OCI-LY7 (cell line): ENCODE data around the gene DIPK1A. TPM values are rescaled to one million over a fixed set of nuclear protein-coding genes. Genes with fewer than 3 reads are reported as not detected.

Experiments
- BruUV-seq: library from RNA; stranded (reverse); fragments of 400-500 nt; replicated peaks from 2 replicates; lab custom pipeline; 2021; lab: Mats Ljungman, UMichigan
- CTCF ChIA-PET: fragments of 300-600 bp; sonication (Branson Sonifier 250); formaldehyde crosslinking; loops from one replicate; lab custom pipeline; 2022; ENCODE audit warnings: antibody characterized with exemption; ENCODE audit not compliant: unreplicated experiment; lab: Charles Lee
- POLR2A ChIA-PET: fragments of 300-600 bp; sonication (Branson Sonifier 250); formaldehyde crosslinking; loops from one replicate; lab custom pipeline; 2022; ENCODE audit warnings: antibody characterized with exemption; lab: Charles Lee
- DNase-seq: peaks from one replicate; pipeline ENCODE4 v3.0.0-alpha.2; 2015; ENCODE audit warnings: low spot score
- H2AFZ ChIP-seq: fragments of 200-600 bp; sonication (generic), shearing (Covaris generic); 2 replicates; pipeline ENCODE4 v1.6.1; 2014; ENCODE audit warnings: mild to moderate bottlenecking, antibody characterized with exemption, low read length, moderate library complexity
- H3K27ac ChIP-seq: fragments of 200-600 bp; sonication (generic); 2 replicates; pipeline ENCODE4 v1.5.1; 2014; ENCODE audit warnings: mixed run types, low read depth, mild to moderate bottlenecking, moderate library complexity, low read length, inconsistent platforms; ENCODE audit not compliant: poor library complexity, severe bottlenecking
- H3K36me3 ChIP-seq: fragments of 200-600 bp; sonication (generic); 2 replicates; pipeline ENCODE4 v1.6.1; 2014; ENCODE audit warnings: mild to moderate bottlenecking, antibody characterized with exemption, low read length, moderate library complexity, mixed read lengths; ENCODE audit not compliant: insufficient read depth
- H3K4me1 ChIP-seq: fragments of 200-600 bp; sonication (generic); 2 replicates; pipeline ENCODE4 v1.5.1; 2014; ENCODE audit warnings: mild to moderate bottlenecking, low read length; ENCODE audit not compliant: insufficient read depth, poor library complexity, severe bottlenecking
- H3K4me2 ChIP-seq: fragments of 200-600 bp; sonication (generic); 2 replicates; pipeline ENCODE4 v1.6.1; 2014; ENCODE audit warnings: mild to moderate bottlenecking, low read length
- H3K4me3 ChIP-seq: fragments of 200-600 bp; sonication (generic); 2 replicates; pipeline ENCODE4 v1.5.1; 2014; ENCODE audit warnings: mild to moderate bottlenecking, low read depth, low read length; ENCODE audit not compliant: poor library complexity, severe bottlenecking
- H3K79me2 ChIP-seq: fragments of 200-600 bp; sonication (generic); 2 replicates; pipeline ENCODE4 v1.6.1; 2016; ENCODE audit warnings: low read depth, mild to moderate bottlenecking, low read length, moderate library complexity, mixed read lengths; ENCODE audit not compliant: insufficient read depth
- H3K9me2 ChIP-seq: fragments of 200-600 bp; sonication (generic); 2 replicates; pipeline ENCODE4 v1.6.1; 2016; ENCODE audit warnings: mild to moderate bottlenecking, low read length, mixed read lengths; ENCODE audit not compliant: insufficient read depth
- H3K9me3 ChIP-seq: fragments of 200-600 bp; sonication (generic); 2 replicates; pipeline ENCODE4 v1.6.1; 2014; ENCODE audit warnings: mild to moderate bottlenecking, mixed run types, low read length, mixed read lengths
- H4K20me1 ChIP-seq: fragments of 200-600 bp; sonication (generic); 2 replicates; pipeline ENCODE4 v1.6.1; 2014; ENCODE audit warnings: mild to moderate bottlenecking, antibody characterized with exemption, low read length, moderate library complexity, mixed read lengths; ENCODE audit not compliant: insufficient read depth
- EZH2phosphoT487 ChIP-seq: fragments of 200-600 bp; sonication (generic); IDR thresholded peaks from 2 replicates; pipeline ENCODE4 v1.6.1; 2018; ENCODE audit warnings: low read depth, borderline replicate concordance, mild to moderate bottlenecking, mixed run types, antibody characterized with exemption, low read length, moderate library complexity, mixed read lengths
- intact Hi-C: fragments of 100-400 bp; cut with micrococcal nuclease; formaldehyde crosslinking; loops from one replicate; pipeline ENCODE4 v1.10.0; 2022; ENCODE audit not compliant: unreplicated experiment
- total RNA-seq, 2 experiments: library from RNA; depleted of rRNA in 1 of 2; stranded (reverse); fragments of >200 nt in 1 of 2; shearing (Covaris generic) in 1 of 2; gene quantifications; 2 replicates each; pipeline ENCODE4 v1.2.3, GENCODE V29; 2014 to 2022
- TF ChIP-seq, protein P1 (sequence below): fragments of 200-600 bp; sonication (generic); conservative IDR thresholded peaks from 2 replicates; pipeline ENCODE4 v1.5.1; 2014; ENCODE audit warnings: mild to moderate bottlenecking, antibody characterized with exemption, low read length, moderate library complexity, mixed read lengths

The DIPK1A gene
- total RNA-seq, 2 experiments from 2014 or later, result 13.0 to 25.4 TPM

DNA sequence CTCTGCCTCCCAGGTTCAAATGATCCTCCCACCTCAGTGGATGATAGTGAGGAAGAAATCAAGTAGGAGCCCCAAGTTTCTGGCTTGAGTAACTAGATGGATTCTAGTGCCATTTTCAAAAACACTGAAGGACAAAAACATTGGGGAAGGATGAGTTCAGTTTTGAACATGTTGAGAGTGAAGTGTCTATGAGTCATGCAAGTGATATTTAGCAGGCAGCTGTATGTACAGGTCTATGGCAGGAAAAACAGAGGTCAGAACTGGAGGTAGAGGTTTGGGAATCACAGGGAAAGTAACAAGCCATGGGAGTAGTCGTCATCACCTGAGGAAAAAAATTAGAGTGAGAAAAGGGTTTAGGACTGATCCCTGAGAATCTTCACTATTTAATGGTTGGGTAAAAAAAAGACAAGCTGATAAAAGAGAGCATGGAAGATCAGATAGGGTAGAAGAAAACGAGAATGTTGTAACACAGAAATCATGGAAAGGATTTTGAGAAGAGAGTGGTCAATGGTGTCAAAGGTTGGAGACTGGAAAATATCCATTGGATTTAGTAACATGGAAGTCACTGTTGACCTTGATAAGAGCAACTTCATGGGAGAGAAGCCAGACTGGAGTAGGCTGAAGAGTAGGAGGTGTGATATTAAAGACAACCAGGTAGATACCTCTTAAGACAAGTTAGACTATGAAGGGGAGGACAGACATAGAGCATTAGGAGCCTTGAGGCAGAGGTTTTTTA lies 53.1 kb downstream of the DIPK1A start:
- H3K4me2 ChIP-seq, result no peak overlapping the region
- H3K9me2 ChIP-seq, result no peaks in the 10 kb centered on the region; the same call in 1 of the 2 replicates
- ChIA-PET POLR2A (interaction anchor here (0.6 to 2.4 kb wide), 4 partner anchors 10 to 36 kb away, joined by 3 to 7 read pairs (median 4); no protein-coding TSS in a partner anchor), CTCF (no interaction called here)
- no peak overlapping the region for H3K27ac ChIP-seq
- TF ChIP-seq, protein P1, sequence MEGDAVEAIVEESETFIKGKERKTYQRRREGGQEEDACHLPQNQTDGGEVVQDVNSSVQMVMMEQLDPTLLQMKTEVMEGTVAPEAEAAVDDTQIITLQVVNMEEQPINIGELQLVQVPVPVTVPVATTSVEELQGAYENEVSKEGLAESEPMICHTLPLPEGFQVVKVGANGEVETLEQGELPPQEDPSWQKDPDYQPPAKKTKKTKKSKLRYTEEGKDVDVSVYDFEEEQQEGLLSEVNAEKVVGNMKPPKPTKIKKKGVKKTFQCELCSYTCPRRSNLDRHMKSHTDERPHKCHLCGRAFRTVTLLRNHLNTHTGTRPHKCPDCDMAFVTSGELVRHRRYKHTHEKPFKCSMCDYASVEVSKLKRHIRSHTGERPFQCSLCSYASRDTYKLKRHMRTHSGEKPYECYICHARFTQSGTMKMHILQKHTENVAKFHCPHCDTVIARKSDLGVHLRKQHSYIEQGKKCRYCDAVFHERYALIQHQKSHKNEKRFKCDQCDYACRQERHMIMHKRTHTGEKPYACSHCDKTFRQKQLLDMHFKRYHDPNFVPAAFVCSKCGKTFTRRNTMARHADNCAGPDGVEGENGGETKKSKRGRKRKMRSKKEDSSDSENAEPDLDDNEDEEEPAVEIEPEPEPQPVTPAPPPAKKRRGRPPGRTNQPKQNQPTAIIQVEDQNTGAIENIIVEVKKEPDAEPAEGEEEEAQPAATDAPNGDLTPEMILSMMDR, result no peak
- TF ChIP-seq EZH2phosphoT487, result no peak
- peaks cover 75% of the 10 kb centered on the region for H3K36me3 ChIP-seq
- H3K79me2 ChIP-seq, result peaks cover 100% of the 10 kb centered on the region
- H2AFZ ChIP-seq, result no peak overlapping the region
- no peak for DNase-seq
- H3K4me1 ChIP-seq, result peaks cover 35% of the 10 kb centered on the region
- intact Hi-C loops, result no loop called here
- BruUV-seq, result no TSS peak
- H3K4me3 ChIP-seq, result no peak overlapping the region
- peaks cover 18% of the 10 kb centered on the region for H3K9me3 ChIP-seq
- no peaks in the 10 kb centered on the region for H4K20me1 ChIP-seq

DNA sequence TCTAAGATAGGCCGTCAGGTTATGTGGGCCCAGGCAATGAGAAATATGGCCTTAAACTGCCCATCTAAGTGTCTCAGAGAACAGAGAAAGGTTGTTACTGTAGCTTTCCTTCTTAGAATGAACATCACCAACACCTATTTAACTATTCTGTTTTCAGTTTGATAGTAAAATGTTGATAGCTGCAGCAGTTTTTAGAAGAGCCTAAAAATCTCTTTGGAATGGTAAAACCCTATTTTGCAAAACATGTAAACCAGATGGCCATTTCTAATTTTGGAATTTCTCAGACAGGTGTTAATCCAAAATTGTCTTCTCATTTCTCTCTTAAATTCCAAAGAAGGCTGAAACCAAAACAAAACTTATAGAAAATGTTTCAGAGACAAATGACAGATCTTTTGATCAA lies 57.5 kb downstream of the DIPK1A start:
- POLR2A ChIA-PET, result interaction anchor here (0.6 to 5.4 kb wide), 12 partner anchors 10 to 268 kb away, joined by 3 to 54 read pairs (median 6); no protein-coding TSS in a partner anchor
- no peak overlapping the region for H2AFZ ChIP-seq
- H3K36me3 ChIP-seq, result peaks cover 87% of the 10 kb centered on the region
- H3K4me3 ChIP-seq, result peak overlapping the region; percentile 12
- H4K20me1 ChIP-seq, result no peaks in the 10 kb centered on the region
- H3K79me2 ChIP-seq, result peaks cover 82% of the 10 kb centered on the region
- BruUV-seq, result no TSS peak
- CTCF ChIA-PET, result interaction anchor here (0.9 to 1.1 kb wide), 3 partner anchors 19 to 44 kb away, joined by 3 to 4 read pairs (median 3); no protein-coding TSS in a partner anchor
- peak overlapping the region; percentile 53 for H3K4me2 ChIP-seq
- H3K9me3 ChIP-seq, result peaks cover 42% of the 10 kb centered on the region
- no peaks in the 10 kb centered on the region for H3K9me2 ChIP-seq
- peak overlapping the region; percentile 60 for H3K27ac ChIP-seq
- intact Hi-C loops, result loop anchor here (2.0 kb wide), 1 partner anchor 57 kb away; the partner anchor contains the start of gene DIPK1A
- peaks cover 46% of the 10 kb centered on the region for H3K4me1 ChIP-seq
- no peak for TF ChIP-seq EZH2phosphoT487
- TF ChIP-seq, protein P1, result no peak
- peak; percentile 50 for DNase-seq

DNA sequence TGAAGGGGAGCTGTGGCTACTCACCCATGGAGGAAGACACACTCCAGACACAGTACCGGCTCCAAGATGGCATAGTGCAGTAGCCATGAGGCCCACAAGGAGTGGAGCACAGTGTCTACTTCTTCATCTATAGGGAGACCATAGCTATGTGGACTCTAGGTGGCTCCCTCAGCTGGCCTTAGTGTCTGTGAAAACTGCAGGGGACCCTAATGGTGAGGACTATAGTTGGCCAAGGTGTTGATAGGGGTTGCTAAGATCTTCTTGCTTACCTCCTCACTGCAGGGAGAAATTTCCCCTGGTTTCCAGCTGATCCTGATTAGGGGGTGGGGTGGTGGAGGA lies 58.9 kb downstream of the DIPK1A start:
- Histone ChIP-seq H3K4me2 (no peak overlapping the region), H3K27ac (no peak overlapping the region), H2AFZ (no peak overlapping the region), H3K36me3 (peaks cover 86% of the 10 kb centered on the region), H3K4me3 (no peak overlapping the region), H3K79me2 (peaks cover 82% of the 10 kb centered on the region), H3K4me1 (peaks cover 53% of the 10 kb centered on the region), H4K20me1 (no peaks in the 10 kb centered on the region), H3K9me2 (no peaks in the 10 kb centered on the region), H3K9me3 (peaks cover 44% of the 10 kb centered on the region)
- CTCF ChIA-PET, result no interaction called here
- TF ChIP-seq, protein P1, result 0 out of 2 replicates have a peak, but pooled peaks have one; percentile 23
- no peak for TF ChIP-seq EZH2phosphoT487
- POLR2A ChIA-PET, result interaction anchor here (0.9 to 5.4 kb wide), 9 partner anchors 11 to 56 kb away, joined by 3 to 54 read pairs (median 6); no protein-coding TSS in a partner anchor
- DNase-seq, result no peak
- intact Hi-C loops, result loop anchor here (2.0 kb wide), 1 partner anchor 58 kb away; the partner anchor contains the start of gene DIPK1A
- no TSS peak for BruUV-seq
